GM06990 (cell line): ENCODE data around the gene CLSTN3.

Experiments used
- DNase-seq: peaks from one replicate; pipeline ENCODE4 v3.0.0-alpha.2; 2011; ENCODE audit not compliant: insufficient read length; ENCODE audit errors: extremely low read depth
- H3K27me3 ChIP-seq: replicated peaks from 2 replicates; pipeline ENCODE4 v1.6.0; 2011; ENCODE audit warnings: low read length; ENCODE audit not compliant: control insufficient read depth, insufficient read depth
- H3K36me3 ChIP-seq: 2 replicates; pipeline ENCODE4 v1.5.1; 2011; ENCODE audit warnings: low read length; ENCODE audit not compliant: control insufficient read depth, insufficient read depth
- H3K4me3 ChIP-seq: replicated peaks from 2 replicates; pipeline ENCODE4 v1.5.1; 2011; ENCODE audit warnings: low read depth, mild to moderate bottlenecking, control low read depth, low read length
- CTCF ChIP-seq: IDR thresholded peaks from 2 replicates; pipeline ENCODE4 v1.5.1; 2011; ENCODE audit warnings: low read length, control low read depth, mild to moderate bottlenecking, inconsistent platforms; ENCODE audit not compliant: insufficient read depth, poor library complexity, severe bottlenecking

CLSTN3 gene

GRCh38 chr12:7091171-7091570 lies 39.0 kb upstream of the CLSTN3 start:
- TF ChIP-seq CTCF: no peak
- no peak overlapping the region for H3K4me3 ChIP-seq
- no peak for DNase-seq
- H3K36me3 ChIP-seq: no peaks in the 10 kb centered on the region
- H3K27me3 ChIP-seq: no peaks in the 10 kb centered on the region

- no peak for TF ChIP-seq CTCF
- H3K27me3 ChIP-seq: no peaks in the 10 kb centered on the region
- H3K4me3 ChIP-seq: no peak overlapping the region
- DNase-seq: no peak
- H3K36me3 ChIP-seq: no peaks in the 10 kb centered on the region
These were observed 38.4 kb upstream of the CLSTN3 start for GRCh38 chr12:7091660-7092228.

GRCh38 chr12:7092229-7092985 lies 37.8 kb upstream of the CLSTN3 start, which contains the start of gene C1R:
TSS of gene C1R (minus strand) at chr12:7092445. CDS start at chr12:7092388, 57 bp downstream.
- peak; percentile 91 for TF ChIP-seq CTCF
- Histone ChIP-seq H3K4me3 (no peak within 1 kb of the TSS; the same call in 1 of the 2 replicates), H3K27me3 (no peaks in the 10 kb centered on the region), H3K36me3 (no peaks in the 10 kb centered on the region)
- DNase-seq: peak; percentile 41

- Histone ChIP-seq H3K36me3 (no peaks in the 10 kb centered on the region), H3K4me3 (no peak overlapping the region), H3K27me3 (no peaks in the 10 kb centered on the region)
- TF ChIP-seq CTCF: no peak
- no peak for DNase-seq
These were observed 37.1 kb upstream of the CLSTN3 start for GRCh38 chr12:7092986-7093460.

GRCh38 chr12:7093486-7093885 lies 36.7 kb upstream of the CLSTN3 start:
- no peak for DNase-seq
- Histone ChIP-seq H3K4me3 (no peak overlapping the region), H3K27me3 (no peaks in the 10 kb centered on the region), H3K36me3 (no peaks in the 10 kb centered on the region)
- no peak for TF ChIP-seq CTCF

GRCh38 chr12:7093892-7094291 lies 36.3 kb upstream of the CLSTN3 start:
- Histone ChIP-seq H3K4me3 (no peak overlapping the region), H3K27me3 (no peaks in the 10 kb centered on the region), H3K36me3 (no peaks in the 10 kb centered on the region)
- TF ChIP-seq CTCF: no peak
- DNase-seq: no peak
